SK-N-SH treated with all-trans-retinoic acid at 6 μM for 48 hours (cell line): ENCODE measurements around the gene SNRK.

ENCODE experiments used
- ATAC-seq: fragments of 200-7000 bp; cut with Tn5 transposase; 3 replicates; pipeline ENCODE4 v1.9.1; 2020; ENCODE audit warnings: mild to moderate bottlenecking, moderate library complexity
- ARNTL ChIP-seq: fragments of 450-650 bp; formaldehyde crosslinking; IDR thresholded peaks from 2 replicates; pipeline ENCODE4 v1.5.0; 2020; ENCODE audit warnings: low read depth, mild to moderate bottlenecking, moderate library complexity, borderline replicate concordance
- BACH2 ChIP-seq: fragments of 250-450 bp; sonication (Bioruptor Pico); IDR thresholded peaks from 2 replicates; pipeline ENCODE4 v1.9.0; 2021; ENCODE audit warnings: mild to moderate bottlenecking, borderline replicate concordance
- CREB5 ChIP-seq: fragments of 250-450 bp; sonication (Bioruptor Pico); IDR thresholded peaks from 2 replicates; pipeline ENCODE4 v1.5.1; 2020; ENCODE audit warnings: low read depth, mild to moderate bottlenecking, moderate library complexity
- CSDC2 ChIP-seq: fragments of 250-450 bp; sonication (Bioruptor Pico); IDR thresholded peaks from 2 replicates; pipeline ENCODE4 v1.5.0; 2020; ENCODE audit warnings: mild to moderate bottlenecking, moderate library complexity
- CSRNP3 ChIP-seq: fragments of 250-450 bp; sonication (Bioruptor Pico); IDR thresholded peaks from 2 replicates; pipeline ENCODE4 v1.5.1; 2021; ENCODE audit warnings: mild to moderate bottlenecking, moderate library complexity
- GLIS3 ChIP-seq: fragments of 250-450 bp; sonication (Bioruptor Pico); IDR thresholded peaks from 2 replicates; pipeline ENCODE4 v1.5.0; 2020; ENCODE audit warnings: mild to moderate bottlenecking, moderate library complexity
- ISL1 ChIP-seq: fragments of 250-450 bp; sonication (Bioruptor Pico); IDR thresholded peaks from 2 replicates; pipeline ENCODE4 v2.1.2; 2022; ENCODE audit warnings: mild to moderate bottlenecking, moderate library complexity
- OSR1 ChIP-seq: fragments of 250-450 bp; sonication (Bioruptor Pico); IDR thresholded peaks from 2 replicates; pipeline ENCODE4 v1.8.0; 2022; ENCODE audit warnings: moderate library complexity, mild to moderate bottlenecking, inconsistent platforms
- PATZ1 ChIP-seq: fragments of 250-450 bp; sonication (Bioruptor Pico); IDR thresholded peaks from 2 replicates; pipeline ENCODE4 v1.8.0; 2020; ENCODE audit warnings: mild to moderate bottlenecking, moderate library complexity, borderline replicate concordance
- POU6F1 ChIP-seq: fragments of 250-450 bp; sonication (Bioruptor Pico); IDR thresholded peaks from 2 replicates; pipeline ENCODE4 v1.8.0; 2021; ENCODE audit warnings: low read depth, mild to moderate bottlenecking, moderate library complexity, borderline replicate concordance
- PPARA ChIP-seq: fragments of 250-450 bp; sonication (Bioruptor Pico); IDR thresholded peaks from 2 replicates; pipeline ENCODE4 v1.5.0; 2020; ENCODE audit warnings: mild to moderate bottlenecking, borderline replicate concordance
- RARB ChIP-seq: fragments of 250-450 bp; sonication (Bioruptor Pico); IDR thresholded peaks from 2 replicates; pipeline ENCODE4 v1.8.0; 2021; ENCODE audit warnings: mild to moderate bottlenecking, moderate library complexity
- SNAI2 ChIP-seq: fragments of 250-450 bp; sonication (Bioruptor Pico); IDR thresholded peaks from 2 replicates; pipeline ENCODE4 v1.5.0; 2020; ENCODE audit warnings: mild to moderate bottlenecking, moderate library complexity
- TOX ChIP-seq: fragments of 250-450 bp; sonication (Bioruptor Pico); IDR thresholded peaks from 2 replicates; pipeline ENCODE4 v1.8.0; 2021; ENCODE audit warnings: mild to moderate bottlenecking, moderate library complexity, borderline replicate concordance
- TSHZ2 ChIP-seq: fragments of 250-450 bp; sonication (Bioruptor Pico); IDR thresholded peaks from 2 replicates; pipeline ENCODE4 v1.5.0; 2020; ENCODE audit warnings: mild to moderate bottlenecking, moderate library complexity
- ZC3H10 ChIP-seq: fragments of 250-450 bp; sonication (Bioruptor Pico); IDR thresholded peaks from 2 replicates; pipeline ENCODE4 v1.5.1; 2021; ENCODE audit warnings: mild to moderate bottlenecking, moderate library complexity
- ZFP3 ChIP-seq: fragments of 250-450 bp; sonication (Bioruptor Pico); IDR thresholded peaks from 2 replicates; pipeline ENCODE4 v1.5.0; 2020; ENCODE audit warnings: mild to moderate bottlenecking, moderate library complexity
- ZFP30 ChIP-seq: fragments of 450-650 bp; formaldehyde crosslinking; IDR thresholded peaks from 2 replicates; pipeline ENCODE4 v1.5.0; 2022; ENCODE audit warnings: mild to moderate bottlenecking, moderate library complexity
- ZNF565 ChIP-seq: fragments of 450-650 bp; formaldehyde crosslinking; conservative IDR thresholded peaks from 2 replicates; pipeline ENCODE4 v1.5.0; 2020; ENCODE audit warnings: low read depth, mild to moderate bottlenecking, moderate library complexity
- ZNF70 ChIP-seq: fragments of 450-650 bp; formaldehyde crosslinking; IDR thresholded peaks from 2 replicates; pipeline ENCODE4 v1.5.0; 2020; ENCODE audit warnings: mild to moderate bottlenecking, moderate library complexity
- ZNF8 ChIP-seq: fragments of 450-650 bp; formaldehyde crosslinking; IDR thresholded peaks from 2 replicates; pipeline ENCODE4 v1.5.0; 2020; ENCODE audit warnings: mild to moderate bottlenecking, moderate library complexity

The SNRK gene

GRCh38 chr3:43289401-43289800, 3.1 kb downstream of the SNRK start:
- no peak for TF ChIP-seq ZFP3 (CRISPR knock-in tag)
- no peak for TF ChIP-seq TOX (CRISPR knock-in tag)
- no peak for TF ChIP-seq RARB (CRISPR knock-in tag)
- TF ChIP-seq OSR1, result no peak
- TF ChIP-seq ZNF565 (CRISPR knock-in tag), result no peak
- TF ChIP-seq CSRNP3 (CRISPR knock-in tag), result no peak
- TF ChIP-seq ZC3H10 (CRISPR knock-in tag), result no peak
- no peak for TF ChIP-seq CSDC2 (CRISPR knock-in tag)
- TF ChIP-seq ZFP30 (CRISPR knock-in tag), result no peak
- no peak for TF ChIP-seq ARNTL (CRISPR knock-in tag)
- no peak for TF ChIP-seq CREB5 (CRISPR knock-in tag)
- TF ChIP-seq ISL1, result no peak
- TF ChIP-seq PPARA (CRISPR knock-in tag), result no peak
- TF ChIP-seq SNAI2 (CRISPR knock-in tag), result no peak
- no peak for TF ChIP-seq GLIS3
- TF ChIP-seq POU6F1, result no peak
- no peak for TF ChIP-seq TSHZ2 (CRISPR knock-in tag)
- no peak for TF ChIP-seq ZNF8 (CRISPR knock-in tag)
- no peak for TF ChIP-seq PATZ1 (CRISPR knock-in tag)
- no peak for ATAC-seq

- TF ChIP-seq RARB (CRISPR knock-in tag) (no peak), ZC3H10 (CRISPR knock-in tag) (no peak), POU6F1 (no peak)
- TF ChIP-seq, all 23 proteins: peak for 0
- ATAC-seq, result no peak
Observed at GRCh38 chr3:43289841-43290470, 3.6 kb downstream of the SNRK start.

GRCh38 chr3:43290956-43291355, 4.6 kb downstream of the SNRK start:
- ATAC-seq, result no peak
- TF ChIP-seq ZNF70, result no peak
- no peak for TF ChIP-seq BACH2 (CRISPR knock-in tag)
- no peak for TF ChIP-seq ZFP30 (CRISPR knock-in tag)
- TF ChIP-seq SNAI2 (CRISPR knock-in tag), result no peak
